ENCODE measurements around the gene MTX2.
"Not testable (repeated sequence)": the region's sequence is repeated elsewhere in the genome, so short reads cannot be mapped to it uniquely, and the experiment has no call there.

The MTX2 gene

DNA sequence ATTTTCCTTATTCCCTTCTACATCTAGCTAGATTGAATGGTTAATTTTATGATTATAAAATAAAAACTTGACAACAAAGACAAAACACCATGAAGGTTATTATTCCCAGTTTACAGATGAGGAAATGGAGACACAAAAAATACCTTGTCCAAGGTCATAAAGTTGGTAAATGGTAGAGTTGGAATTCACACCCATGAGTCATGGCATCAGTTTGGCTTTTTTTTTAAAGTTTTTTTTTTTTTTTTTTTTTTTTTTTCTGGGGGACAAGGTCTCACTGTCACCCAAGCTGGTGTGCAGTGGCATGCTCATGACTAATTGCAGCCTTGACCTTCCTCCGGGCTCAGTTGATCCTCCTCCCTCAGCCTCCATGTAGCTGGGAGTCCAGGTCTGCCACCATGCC, 70.0 kb downstream of the MTX2 start:
- DNase-seq (ENCODE audit: low read depth in 2 of 2): no peak
- no peak overlapping the region for H3K4me3 ChIP-seq (replicated peaks in 1 of 2; ENCODE audit: low read depth in 2 of 2, low read length in 2 of 2)
- TF ChIP-seq, protein P1, sequence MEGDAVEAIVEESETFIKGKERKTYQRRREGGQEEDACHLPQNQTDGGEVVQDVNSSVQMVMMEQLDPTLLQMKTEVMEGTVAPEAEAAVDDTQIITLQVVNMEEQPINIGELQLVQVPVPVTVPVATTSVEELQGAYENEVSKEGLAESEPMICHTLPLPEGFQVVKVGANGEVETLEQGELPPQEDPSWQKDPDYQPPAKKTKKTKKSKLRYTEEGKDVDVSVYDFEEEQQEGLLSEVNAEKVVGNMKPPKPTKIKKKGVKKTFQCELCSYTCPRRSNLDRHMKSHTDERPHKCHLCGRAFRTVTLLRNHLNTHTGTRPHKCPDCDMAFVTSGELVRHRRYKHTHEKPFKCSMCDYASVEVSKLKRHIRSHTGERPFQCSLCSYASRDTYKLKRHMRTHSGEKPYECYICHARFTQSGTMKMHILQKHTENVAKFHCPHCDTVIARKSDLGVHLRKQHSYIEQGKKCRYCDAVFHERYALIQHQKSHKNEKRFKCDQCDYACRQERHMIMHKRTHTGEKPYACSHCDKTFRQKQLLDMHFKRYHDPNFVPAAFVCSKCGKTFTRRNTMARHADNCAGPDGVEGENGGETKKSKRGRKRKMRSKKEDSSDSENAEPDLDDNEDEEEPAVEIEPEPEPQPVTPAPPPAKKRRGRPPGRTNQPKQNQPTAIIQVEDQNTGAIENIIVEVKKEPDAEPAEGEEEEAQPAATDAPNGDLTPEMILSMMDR (IDR thresholded peaks at IDR 0.05; ENCODE audit: low read depth, low read length): no peak

DNA sequence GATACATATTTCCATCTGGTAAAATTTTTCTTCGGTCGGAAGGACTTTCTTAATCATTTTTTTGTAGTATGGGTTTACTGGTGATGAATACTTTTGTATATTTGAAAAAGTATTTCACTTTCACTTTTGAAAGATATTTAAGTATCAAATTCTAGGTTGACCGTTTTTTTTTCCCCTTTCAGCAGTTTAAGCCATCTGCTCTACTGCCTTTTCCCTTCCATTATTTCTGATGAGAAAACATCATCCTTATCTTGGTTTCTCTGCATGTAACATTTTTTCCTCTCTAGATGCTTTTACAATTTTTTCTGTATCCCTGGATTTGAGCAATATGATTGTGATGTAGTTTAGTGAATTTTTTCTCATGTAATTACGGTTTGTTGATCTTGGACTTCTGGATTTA, 87.0 kb downstream of the MTX2 start:
- H3K4me3 ChIP-seq (replicated peaks in 1 of 2; ENCODE audit: low read depth in 2 of 2, low read length in 2 of 2): no peak overlapping the region
- DNase-seq (ENCODE audit: low read depth in 2 of 2): peak; percentile 3 to 25
- TF ChIP-seq, protein P1 (IDR thresholded peaks at IDR 0.05; ENCODE audit: low read depth, low read length): no peak

DNA sequence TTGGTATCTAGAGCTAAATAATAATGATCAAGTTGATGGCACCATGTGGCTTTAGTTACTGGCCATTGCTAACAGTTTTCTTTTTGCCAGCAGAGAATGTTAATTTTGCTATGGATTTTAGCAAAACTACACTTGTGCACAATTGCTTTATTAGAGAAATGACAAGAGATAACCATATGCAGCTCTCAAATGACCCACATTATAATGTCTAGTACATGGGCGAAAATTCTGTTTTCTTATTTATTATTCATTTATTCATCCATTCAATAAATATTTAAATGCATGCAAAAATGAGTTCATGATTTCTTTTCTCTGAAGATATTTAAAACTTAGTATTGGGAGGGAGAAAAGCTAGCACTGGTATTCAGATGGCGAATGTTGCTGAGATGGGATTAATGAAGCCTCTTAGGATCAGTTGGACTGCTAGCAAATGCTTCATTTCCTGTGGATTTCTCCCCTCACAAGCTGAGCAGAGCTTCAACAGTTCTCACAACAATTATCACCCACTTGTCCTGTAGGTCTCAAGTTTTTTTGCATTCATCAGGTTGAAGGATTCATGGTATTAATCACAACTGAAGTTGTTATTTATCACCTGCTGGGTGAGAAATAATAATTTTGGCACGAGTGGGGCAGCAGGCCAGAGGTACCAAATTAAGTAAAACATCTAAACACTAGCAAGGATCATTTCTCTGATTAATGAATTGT, 95.2 kb downstream of the MTX2 start:
- H3K4me3 ChIP-seq (replicated peaks in 1 of 2; ENCODE audit: low read depth in 2 of 2, low read length in 2 of 2): no peak overlapping the region
- DNase-seq (ENCODE audit: low read depth in 2 of 2): no peak
- TF ChIP-seq, protein P1 (IDR thresholded peaks at IDR 0.05; ENCODE audit: low read depth, low read length): no peak

DNA sequence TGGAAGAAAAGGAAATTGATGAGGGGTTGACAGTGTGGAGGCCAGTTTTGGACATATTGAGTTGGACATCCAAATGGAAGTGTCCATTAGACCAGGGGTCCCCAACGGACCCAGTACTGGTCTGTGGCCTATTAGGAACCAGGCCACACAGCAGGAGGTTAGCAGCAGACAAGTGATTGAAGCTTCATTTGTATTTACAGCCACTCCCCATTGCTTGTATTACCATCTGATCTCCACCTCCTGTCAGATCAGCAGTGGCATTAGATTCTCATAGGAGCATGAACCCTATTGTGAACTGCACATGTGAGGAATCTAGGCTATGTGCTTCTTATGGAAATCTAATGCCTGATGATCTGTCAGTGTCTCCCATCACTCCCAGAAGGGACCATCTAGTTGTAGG, 99.1 kb downstream of the MTX2 start:
- no peak overlapping the region for H3K4me3 ChIP-seq (replicated peaks in 1 of 2; ENCODE audit: low read depth in 2 of 2, low read length in 2 of 2)
- DNase-seq (ENCODE audit: low read depth in 2 of 2): no peak
- TF ChIP-seq, protein P1 (IDR thresholded peaks at IDR 0.05; ENCODE audit: low read depth, low read length): no peak

DNA sequence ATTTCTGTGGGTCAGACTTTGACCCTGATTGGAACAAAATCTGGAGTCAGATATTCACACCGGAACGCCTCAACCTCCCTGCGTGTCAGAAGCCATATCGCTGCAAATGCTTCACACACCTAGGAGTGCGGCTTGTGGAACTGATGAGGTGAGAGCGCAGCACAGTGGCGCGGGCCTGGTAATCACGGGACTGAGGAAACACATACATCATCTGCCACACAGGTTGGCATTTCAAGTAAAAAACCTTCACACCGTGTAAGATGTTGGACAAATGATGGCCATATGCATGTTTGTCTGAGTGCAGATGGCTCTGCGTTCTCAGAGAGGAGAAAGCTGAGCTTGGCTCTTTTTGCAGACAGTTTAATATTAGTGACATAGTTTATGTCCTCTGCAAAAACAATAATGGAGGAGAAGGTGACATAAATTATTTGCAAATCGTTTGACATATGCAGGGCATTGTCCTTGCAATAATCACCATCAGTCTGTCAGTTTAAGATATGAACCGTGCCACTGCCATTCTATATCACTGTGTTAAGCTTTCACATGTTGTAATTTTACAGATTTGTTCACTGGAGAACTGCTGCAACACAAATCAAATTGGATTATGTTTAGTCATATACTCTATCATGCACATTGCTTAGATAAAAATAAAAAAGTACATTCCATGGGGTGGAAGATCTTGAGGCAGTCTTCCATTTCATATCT, 101.4 kb downstream of the MTX2 start:
- H3K4me3 ChIP-seq (replicated peaks in 1 of 2; ENCODE audit: low read depth in 2 of 2, low read length in 2 of 2): no peak overlapping the region
- DNase-seq (ENCODE audit: low read depth in 2 of 2): no peak
- TF ChIP-seq, protein P1 (IDR thresholded peaks at IDR 0.05; ENCODE audit: low read depth, low read length): no peak

DNA sequence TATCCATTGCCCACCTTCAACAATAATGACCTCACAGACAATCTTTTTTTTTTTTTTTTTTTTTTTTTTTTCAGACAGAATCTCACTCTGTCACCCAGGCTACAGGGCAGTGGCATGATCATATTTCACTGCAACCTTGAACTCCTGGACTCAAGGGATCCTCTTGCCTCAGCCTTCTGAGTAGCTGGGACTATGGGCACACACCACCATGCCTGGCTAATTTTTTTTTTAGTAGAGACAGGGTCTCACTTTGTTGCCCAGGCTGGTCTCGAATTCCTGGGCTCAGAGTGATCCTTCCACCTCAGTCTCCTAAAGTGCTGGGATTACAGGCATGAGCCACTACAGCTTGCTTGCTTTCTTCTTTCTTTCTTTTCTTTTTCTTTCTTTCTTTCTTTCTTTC, 103.9 kb downstream of the MTX2 start:
- not testable (repeated sequence) for DNase-seq (ENCODE audit: low read depth in 2 of 2); H3K4me3 ChIP-seq (replicated peaks in 1 of 2; ENCODE audit: low read depth in 2 of 2, low read length in 2 of 2)

DNA sequence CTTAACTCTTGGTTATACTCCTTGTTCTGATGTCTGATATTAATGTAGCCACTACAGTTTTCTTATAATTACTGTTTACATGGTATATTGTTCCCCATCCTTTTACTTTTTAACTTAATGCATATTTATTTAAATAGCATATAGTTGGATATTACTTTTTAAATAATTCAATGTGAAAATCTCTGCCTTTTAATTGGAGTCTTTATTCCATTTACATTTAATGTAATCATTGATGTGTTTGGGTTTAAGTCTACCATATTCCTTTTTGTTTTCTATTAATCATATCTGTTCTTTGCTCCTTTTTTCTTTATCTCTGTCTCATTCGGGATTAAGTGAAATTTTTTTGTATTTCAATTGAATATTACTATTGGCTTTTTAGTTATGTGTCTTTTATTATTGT, 109.1 kb downstream of the MTX2 start:
- DNase-seq (ENCODE audit: low read depth in 2 of 2): no peak
- TF ChIP-seq, protein P1 (IDR thresholded peaks at IDR 0.05; ENCODE audit: low read depth, low read length): no peak
- H3K4me3 ChIP-seq (replicated peaks in 1 of 2; ENCODE audit: low read depth in 2 of 2, low read length in 2 of 2): no peak overlapping the region

Measured in cardiac fibroblast (primary cell).